ENCODE data around the gene SSTR5.

SSTR5 gene

DNA sequence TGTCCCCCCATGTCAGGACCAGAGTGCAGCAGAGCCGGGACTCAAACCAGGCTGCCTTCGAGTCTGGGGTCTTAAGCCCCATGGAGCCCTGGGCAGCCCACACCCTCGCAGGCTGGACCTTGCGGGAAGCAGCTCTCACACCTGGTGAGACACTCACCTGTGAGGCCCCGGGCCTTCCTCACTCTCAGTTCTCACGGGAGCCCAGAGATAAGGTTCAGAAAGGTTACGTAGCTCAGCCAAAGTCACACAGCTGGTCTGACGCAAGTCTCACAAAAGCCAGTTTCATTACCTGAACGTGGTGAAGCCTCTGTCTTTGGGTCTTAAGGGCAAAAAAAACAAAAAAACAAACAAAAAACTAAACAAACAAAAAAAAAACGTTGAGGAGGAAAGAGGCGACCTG lies 32.8 kb upstream of the SSTR5 start:
- DNase-seq (ENCODE audit: low read depth in 3 of 3, low spot score in 1 of 3): no peak

DNA sequence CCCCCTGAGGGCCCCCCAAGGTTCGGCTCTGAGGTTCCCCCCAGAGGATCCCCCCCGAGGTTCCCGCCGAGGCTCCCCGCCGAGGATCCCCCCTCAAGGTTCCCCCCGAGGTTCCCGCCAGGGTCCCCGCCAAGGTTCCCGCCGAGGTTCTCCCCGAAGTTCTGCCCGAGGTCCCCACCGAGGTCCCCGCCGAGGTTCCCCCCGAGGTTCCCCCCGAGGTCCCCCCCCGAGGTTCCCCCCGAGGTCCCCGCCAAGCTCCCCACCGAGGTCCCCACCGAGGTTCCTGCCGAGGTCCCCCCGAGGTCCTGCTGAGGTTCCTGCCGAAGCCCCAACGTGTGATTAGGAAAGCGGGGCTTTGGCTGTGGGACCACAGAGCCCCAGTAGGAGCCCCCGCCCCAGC lies 32.2 kb upstream of the SSTR5 start:
- DNase-seq (ENCODE audit: low read depth in 3 of 3, low spot score in 1 of 3): no peak

- no peak for DNase-seq (ENCODE audit: low read depth in 3 of 3, low spot score in 1 of 3)
These were observed 30.4 kb upstream of the SSTR5 start for GRCh38 chr16:1042049-1042744.

GRCh38 chr16:1042866-1043265 lies 29.7 kb upstream of the SSTR5 start:
- DNase-seq (ENCODE audit: low read depth in 3 of 3, low spot score in 1 of 3): no peak

GRCh38 chr16:1043881-1044451 lies 28.6 kb upstream of the SSTR5 start:
- DNase-seq (ENCODE audit: low read depth in 3 of 3, low spot score in 1 of 3): no peak

DNA sequence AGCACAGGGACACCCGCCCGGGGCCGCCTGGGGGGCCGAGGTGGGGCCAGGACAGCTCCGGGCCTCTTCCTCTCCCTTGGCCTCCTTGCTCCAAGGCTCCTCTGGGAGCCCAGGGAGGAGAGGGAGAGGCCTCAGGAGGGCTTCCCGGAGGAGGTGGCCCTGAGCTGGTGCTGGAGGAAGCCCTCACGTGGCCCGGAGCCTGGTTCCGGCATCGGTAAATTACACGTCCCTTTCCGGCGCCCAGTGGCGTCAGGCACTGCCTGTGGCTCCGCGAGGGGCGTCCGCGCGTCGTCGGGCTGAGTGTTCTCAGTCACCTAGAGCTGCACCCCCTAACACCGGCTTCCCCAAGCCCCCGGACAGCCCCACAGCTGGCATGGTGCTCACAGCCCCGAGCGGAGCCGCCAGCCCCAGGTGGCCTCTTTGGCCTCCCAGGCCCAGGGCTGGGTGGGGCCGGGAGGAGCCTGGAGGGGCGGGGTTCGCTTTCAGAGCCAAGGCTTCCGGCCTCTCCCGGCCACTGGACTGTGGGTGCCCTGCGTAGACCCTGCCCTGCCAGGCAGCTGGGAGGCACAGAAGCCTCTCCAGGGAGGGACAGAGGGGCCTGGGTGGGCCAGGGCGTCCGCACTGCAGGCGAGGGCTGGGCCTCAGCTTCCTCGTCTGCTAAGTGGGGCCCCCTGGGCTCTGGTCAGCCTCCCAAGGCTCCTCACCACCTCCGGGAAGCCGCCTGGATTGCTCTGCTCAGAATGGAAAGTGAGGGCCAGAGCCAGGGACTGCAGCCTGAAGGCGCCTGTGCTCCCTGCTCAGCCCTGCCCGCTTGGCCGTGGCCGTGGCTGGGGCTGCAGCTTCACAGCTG lies 27.9 kb upstream of the SSTR5 start:
- DNase-seq (ENCODE audit: low read depth in 3 of 3, low spot score in 1 of 3): no peak

GRCh38 chr16:1045310-1045992 lies 27.1 kb upstream of the SSTR5 start:
- DNase-seq (ENCODE audit: low read depth in 3 of 3, low spot score in 1 of 3): no peak

- no peak for DNase-seq (ENCODE audit: low read depth in 3 of 3, low spot score in 1 of 3)
These were observed 26.3 kb upstream of the SSTR5 start for GRCh38 chr16:1045993-1046911.

DNA sequence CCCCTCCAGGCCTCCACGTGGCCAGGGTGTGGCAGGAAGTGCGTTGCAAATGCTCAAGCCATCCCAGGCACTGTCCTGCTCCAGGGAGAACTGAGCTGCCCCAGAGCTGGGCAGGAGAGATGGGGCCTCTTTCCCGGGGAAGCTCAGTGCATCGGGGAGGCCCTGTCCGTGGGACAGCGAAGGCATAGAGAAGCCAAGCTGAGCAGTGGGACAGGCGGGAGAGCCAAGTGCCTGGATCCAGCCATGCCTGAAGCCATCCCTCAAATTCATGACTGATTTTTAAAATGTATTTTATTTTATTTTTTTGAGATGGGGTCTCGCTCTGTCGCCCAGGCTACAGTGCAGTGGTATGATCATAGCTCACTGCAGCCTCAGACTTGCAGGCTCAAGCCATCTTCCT lies 25.4 kb upstream of the SSTR5 start:
- DNase-seq (ENCODE audit: low read depth in 3 of 3, low spot score in 1 of 3): no peak

DNA sequence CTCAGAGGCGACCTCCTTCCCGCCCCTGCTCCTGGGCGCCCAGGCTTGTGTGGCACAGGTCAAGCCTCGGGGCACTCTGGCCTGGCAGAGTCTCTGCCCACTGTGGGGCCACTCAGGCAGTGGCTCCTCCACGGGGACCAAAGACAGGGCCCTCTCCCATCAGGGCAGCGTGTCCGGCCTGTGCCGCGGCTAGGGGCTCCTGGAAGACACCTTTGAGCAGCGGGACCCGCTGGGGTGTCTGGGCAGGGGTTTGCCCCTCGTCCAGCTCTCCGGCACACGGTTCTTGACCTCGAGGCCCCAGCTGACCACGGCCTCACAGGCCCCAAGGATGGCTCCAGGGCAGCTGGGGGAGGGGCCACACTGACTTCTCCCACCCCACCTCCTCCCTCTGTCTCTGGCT lies 24.7 kb upstream of the SSTR5 start:
- DNase-seq (ENCODE audit: low read depth in 3 of 3, low spot score in 1 of 3): no peak

DNA sequence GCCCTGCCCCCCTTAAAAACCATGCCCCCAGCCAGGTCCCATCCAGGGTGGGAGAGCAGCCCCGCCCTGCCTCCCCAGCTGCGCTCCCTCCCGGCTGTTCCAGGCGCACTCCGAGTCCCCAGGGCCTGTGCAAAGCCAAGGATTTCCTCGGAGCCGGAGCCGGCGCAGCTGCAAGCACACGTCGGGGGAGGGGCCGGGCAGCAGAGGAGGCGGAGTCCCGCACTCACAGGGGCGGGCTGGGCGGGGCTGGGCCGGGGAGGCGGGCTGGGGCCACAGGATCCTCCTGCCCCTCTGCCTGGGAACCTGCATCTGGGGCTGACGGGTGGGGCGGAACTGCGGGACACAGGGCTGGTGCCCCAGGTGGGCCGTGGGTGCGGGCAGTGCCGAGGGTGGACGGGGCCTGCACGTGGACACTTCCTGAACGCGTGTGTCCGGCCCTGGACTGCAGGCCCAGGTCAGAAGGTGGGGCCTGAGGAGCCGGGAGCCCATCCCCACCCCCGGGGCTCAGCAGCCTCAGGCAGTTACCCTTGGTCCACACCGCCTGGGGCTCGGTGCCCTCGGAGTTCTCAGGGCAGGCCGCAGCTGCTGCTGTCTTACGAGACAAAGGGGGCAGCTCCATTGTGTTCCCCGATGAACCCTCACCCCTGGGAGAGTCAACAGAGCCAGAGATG lies 24.0 kb upstream of the SSTR5 start:
- no peak for DNase-seq (ENCODE audit: low read depth in 3 of 3, low spot score in 1 of 3)

DNA sequence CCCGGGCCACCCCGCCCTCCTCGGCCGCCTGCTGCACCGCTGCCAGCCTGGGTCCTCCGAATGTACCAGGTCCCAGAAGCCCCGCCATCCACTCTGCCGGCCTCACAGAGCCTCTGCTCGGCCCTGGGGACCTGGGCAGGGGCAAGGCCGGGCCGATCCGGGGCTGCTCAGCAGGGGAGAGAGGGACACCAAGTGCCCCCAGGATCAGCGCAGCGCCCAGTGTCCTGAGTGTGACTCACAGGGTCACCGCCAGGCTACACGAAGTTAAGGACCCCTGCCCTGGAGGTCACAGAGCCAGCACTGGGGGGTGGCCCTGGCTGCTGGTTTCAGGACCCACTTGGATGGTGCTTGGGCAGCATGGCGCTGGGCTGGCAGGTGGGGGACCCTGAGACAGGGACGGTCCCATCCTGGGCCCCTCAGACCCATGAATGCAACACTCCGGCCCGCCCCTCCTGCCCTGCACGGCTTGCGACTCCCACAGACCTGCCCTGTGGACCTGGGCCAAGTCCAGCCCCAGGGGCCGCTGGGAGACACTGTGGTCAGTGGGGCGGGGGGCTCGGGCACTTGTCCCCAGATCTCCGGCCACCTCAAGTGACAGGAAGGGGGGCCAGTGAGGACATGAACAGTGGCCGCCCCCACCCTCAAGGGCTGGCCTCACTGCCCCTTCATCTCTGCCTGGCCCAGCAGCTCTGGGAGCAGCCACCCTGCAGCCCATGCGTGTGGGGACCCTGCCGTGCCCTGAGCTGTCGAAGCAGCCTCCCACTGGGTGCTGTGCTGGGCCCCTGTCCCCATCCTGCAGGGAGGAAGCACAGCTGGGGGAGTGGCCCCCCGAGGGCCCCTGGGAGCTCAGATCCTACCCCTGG lies 23.2 kb upstream of the SSTR5 start:
- DNase-seq (ENCODE audit: low read depth in 3 of 3, low spot score in 1 of 3): no peak

- no peak for DNase-seq (ENCODE audit: low read depth in 3 of 3, low spot score in 1 of 3)
These were observed 22.6 kb upstream of the SSTR5 start for GRCh38 chr16:1049976-1050247.

DNA sequence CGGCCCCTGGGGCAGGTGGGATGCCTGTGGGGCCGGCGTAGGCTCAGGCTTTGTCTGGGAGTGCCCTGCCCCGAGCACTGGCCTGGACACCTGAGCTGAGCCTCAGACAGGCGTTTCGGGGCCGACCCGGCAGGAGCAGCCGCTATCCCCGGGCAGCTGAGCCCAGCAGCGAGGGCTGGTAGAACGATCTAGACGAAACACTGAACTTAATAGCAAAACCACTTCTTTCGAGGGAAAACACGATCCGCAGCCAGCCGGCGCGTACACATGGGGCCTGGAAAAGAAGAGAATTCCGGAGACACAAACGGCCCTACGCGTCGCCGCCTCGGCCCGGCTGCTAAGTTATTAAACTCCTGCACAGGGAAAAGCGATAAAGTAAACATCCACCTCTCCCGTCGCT lies 22.0 kb upstream of the SSTR5 start:
- DNase-seq (ENCODE audit: low read depth in 3 of 3, low spot score in 1 of 3): no peak

- DNase-seq (ENCODE audit: low read depth in 3 of 3, low spot score in 1 of 3): no peak
These were observed 21.6 kb upstream of the SSTR5 start for GRCh38 chr16:1050921-1051320.

DNA sequence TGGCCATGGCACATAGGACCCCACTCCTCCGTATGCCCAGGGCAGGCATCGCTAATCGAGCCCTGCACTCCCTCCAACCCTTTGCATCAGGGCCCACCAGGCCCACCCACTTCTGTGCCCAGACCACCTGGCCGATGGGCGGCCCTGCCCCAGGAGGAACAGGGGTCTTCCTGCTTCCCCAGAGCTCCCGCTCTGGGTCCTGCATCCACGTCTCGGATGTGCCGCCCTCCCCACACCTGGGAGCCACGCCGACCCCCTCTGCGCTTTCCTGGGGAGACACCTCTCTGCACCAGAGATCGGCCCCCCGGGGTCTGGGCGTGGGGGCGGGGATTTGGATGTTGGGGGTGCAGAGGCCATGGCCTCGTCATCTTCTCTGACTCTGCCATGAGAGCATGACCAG lies 21.1 kb upstream of the SSTR5 start:
- no peak for DNase-seq (ENCODE audit: low read depth in 3 of 3, low spot score in 1 of 3)

GRCh38 chr16:1052721-1053120 lies 19.8 kb upstream of the SSTR5 start:
- no peak for DNase-seq (ENCODE audit: low read depth in 3 of 3, low spot score in 1 of 3)

GRCh38 chr16:1053121-1053521 lies 19.4 kb upstream of the SSTR5 start:
- DNase-seq (ENCODE audit: low read depth in 3 of 3, low spot score in 1 of 3): no peak

DNA sequence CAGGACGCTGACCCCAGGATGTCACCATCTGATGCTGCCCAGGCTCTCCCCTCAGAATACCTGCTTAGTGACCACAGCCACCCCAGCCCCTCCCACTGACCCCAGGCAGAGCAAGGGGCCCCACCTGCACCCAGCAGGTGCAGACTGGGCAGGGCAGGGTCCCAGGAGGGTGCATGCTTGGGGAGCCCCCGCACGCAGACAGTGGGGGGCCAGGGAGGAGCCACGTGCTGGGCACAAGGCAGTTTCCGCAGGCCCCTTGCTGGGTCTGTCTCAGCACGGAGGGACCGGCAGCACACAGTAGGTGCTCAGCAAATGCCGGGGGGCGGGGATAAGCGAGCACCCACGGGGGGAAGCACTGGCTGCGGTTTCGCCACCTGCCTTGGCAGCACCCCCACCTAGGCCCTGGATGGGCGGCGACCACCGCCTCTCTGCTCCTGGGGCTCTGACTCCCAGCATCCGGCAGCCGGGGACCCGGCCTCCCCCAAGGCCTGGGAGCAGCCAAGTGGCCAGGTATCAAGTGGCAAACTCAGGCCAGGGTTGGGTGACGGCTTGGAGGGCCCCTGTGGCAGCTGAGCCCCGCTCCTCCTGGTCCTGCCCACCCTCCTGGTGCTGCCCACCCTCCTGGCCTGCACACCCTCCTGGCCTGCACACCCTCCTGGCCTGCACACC lies 18.7 kb upstream of the SSTR5 start:
- DNase-seq (ENCODE audit: low read depth in 3 of 3, low spot score in 1 of 3): no peak
